HL-60 (cell line): ENCODE results near the gene EIF4B.

Experiments
- CTCF ChIP-seq: IDR thresholded peaks from one replicate; pipeline ENCODE4 v1.5.1; 2011; ENCODE audit warnings: low read length, control low read depth, inconsistent platforms; ENCODE audit not compliant: insufficient read depth
- TF ChIP-seq, protein P1 (sequence below): IDR thresholded peaks from 2 replicates; pipeline ENCODE4 v1.6.1; 2012; ENCODE audit warnings: low read depth; ENCODE audit not compliant: insufficient replicate concordance

DNA sequence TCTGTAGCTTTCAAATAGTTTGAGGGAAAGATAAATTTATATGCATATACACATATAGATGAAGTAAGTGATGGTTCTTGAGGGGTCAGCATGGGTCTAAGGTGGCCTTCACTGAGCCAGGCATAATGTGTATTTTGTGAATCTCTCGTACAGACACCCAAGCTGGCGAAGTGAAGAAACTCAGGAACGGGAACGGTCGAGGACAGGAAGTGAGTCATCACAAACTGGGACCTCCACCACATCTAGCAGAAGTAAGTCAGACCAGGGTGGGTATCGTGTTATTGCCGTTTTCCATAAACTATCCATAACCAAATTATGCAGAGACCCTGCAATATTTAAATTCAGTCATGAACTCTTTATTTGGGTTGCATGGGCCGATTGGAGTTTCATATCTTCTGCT, 28.2 kb downstream of the EIF4B start:
- TF ChIP-seq CTCF: no peak
- TF ChIP-seq, protein P1, sequence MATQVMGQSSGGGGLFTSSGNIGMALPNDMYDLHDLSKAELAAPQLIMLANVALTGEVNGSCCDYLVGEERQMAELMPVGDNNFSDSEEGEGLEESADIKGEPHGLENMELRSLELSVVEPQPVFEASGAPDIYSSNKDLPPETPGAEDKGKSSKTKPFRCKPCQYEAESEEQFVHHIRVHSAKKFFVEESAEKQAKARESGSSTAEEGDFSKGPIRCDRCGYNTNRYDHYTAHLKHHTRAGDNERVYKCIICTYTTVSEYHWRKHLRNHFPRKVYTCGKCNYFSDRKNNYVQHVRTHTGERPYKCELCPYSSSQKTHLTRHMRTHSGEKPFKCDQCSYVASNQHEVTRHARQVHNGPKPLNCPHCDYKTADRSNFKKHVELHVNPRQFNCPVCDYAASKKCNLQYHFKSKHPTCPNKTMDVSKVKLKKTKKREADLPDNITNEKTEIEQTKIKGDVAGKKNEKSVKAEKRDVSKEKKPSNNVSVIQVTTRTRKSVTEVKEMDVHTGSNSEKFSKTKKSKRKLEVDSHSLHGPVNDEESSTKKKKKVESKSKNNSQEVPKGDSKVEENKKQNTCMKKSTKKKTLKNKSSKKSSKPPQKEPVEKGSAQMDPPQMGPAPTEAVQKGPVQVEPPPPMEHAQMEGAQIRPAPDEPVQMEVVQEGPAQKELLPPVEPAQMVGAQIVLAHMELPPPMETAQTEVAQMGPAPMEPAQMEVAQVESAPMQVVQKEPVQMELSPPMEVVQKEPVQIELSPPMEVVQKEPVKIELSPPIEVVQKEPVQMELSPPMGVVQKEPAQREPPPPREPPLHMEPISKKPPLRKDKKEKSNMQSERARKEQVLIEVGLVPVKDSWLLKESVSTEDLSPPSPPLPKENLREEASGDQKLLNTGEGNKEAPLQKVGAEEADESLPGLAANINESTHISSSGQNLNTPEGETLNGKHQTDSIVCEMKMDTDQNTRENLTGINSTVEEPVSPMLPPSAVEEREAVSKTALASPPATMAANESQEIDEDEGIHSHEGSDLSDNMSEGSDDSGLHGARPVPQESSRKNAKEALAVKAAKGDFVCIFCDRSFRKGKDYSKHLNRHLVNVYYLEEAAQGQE: no peak
